Measurements from ENCODE around the gene FAM13A. TPM values are rescaled to one million over a fixed set of nuclear protein-coding genes. Genes with fewer than 3 reads are reported as not detected.

FAM13A gene
- total and polyA plus RNA-seq, 2 donors (not counting 3 experiments of a cell fraction or from before 2014, with no cell fraction given) = 3.3 to 10.5 TPM

DNA sequence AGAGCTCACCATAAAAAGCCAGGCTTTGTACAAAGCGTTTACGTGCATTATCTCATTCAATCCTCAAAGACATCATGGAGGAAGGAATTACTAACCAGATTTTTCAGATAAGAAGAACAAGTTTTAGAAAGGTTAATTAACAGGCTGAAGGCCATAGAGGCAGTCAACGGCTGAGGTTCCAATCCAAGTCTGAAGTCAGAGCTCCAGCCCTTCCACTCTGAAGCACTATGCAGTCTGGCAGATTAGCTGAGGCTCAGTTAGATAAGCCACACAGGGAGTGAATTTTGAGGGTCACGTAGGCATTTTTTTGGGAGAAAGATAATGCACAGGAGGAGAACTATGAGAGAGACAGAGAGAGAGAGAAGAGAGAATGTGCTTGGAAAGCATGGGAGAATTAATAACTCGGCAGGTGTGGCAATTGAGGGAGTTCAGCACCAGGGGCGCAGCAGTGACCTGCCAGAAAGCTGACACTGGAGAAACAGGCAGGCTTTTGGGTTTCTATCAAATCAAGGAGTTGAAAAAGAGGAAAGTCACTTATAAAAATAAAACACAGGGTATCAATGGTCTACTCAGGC is 242.9 kb downstream of the FAM13A start:
- Histone ChIP-seq H3K79me2 (ENCODE audit: control insufficient read depth, insufficient read depth, low read length) (no peaks in the 10 kb centered on the region), H2AFZ (ENCODE audit: low read depth, low read length) (no peak overlapping the region), H3K4me3 (replicated peaks in 1 of 3; ENCODE audit: insufficient read depth in 1 of 3, low read depth in 1 of 3, low read length in 3 of 3) (no peak overlapping the region), H3K27me3 (ENCODE audit: control insufficient read depth in 2 of 2, insufficient read depth in 2 of 2, low read length in 2 of 2) (no peaks in the 10 kb centered on the region), H4K20me1 (replicated peaks; ENCODE audit: control insufficient read depth, extremely low read depth, insufficient read depth, low read length) (no peaks in the 10 kb centered on the region), H3K4me1 (ENCODE audit: control insufficient read depth, extremely low read depth, insufficient read depth, low read length) (no peaks in the 10 kb centered on the region), H3K9me3 (replicated peaks; ENCODE audit: control insufficient read depth, insufficient read depth, low read length) (no peaks in the 10 kb centered on the region), H3K27ac (ENCODE audit: insufficient read depth, low read depth, low read length) (no peak overlapping the region), H3K9me1 (replicated peaks; ENCODE audit: control insufficient read depth, extremely low read depth, insufficient read depth, low read length) (no peaks in the 10 kb centered on the region), H3K36me3 (ENCODE audit: control insufficient read depth in 2 of 2, extremely low read depth in 1 of 2, insufficient read depth in 2 of 2, low read length in 2 of 2) (no peaks in the 10 kb centered on the region), H3K4me2 (ENCODE audit: insufficient read depth, low read length) (no peak overlapping the region), H3K9ac (replicated peaks; ENCODE audit: extremely low read depth, insufficient read depth, low read length) (no peak overlapping the region)
- ChIA-PET CTCF (interaction anchor here (1.3 to 8.7 kb wide), 3 partner anchors 15 to 413 kb away, joined by 3 to 357 read pairs (median 4); no protein-coding TSS in a partner anchor), POLR2A (no interaction called here)
- BruUV-seq (replicated peaks) = no TSS peak
- no peak for TF ChIP-seq POLR2A (IDR thresholded peaks at IDR 0.05; ENCODE audit: low read depth, low read length)
- TF ChIP-seq, protein P1, sequence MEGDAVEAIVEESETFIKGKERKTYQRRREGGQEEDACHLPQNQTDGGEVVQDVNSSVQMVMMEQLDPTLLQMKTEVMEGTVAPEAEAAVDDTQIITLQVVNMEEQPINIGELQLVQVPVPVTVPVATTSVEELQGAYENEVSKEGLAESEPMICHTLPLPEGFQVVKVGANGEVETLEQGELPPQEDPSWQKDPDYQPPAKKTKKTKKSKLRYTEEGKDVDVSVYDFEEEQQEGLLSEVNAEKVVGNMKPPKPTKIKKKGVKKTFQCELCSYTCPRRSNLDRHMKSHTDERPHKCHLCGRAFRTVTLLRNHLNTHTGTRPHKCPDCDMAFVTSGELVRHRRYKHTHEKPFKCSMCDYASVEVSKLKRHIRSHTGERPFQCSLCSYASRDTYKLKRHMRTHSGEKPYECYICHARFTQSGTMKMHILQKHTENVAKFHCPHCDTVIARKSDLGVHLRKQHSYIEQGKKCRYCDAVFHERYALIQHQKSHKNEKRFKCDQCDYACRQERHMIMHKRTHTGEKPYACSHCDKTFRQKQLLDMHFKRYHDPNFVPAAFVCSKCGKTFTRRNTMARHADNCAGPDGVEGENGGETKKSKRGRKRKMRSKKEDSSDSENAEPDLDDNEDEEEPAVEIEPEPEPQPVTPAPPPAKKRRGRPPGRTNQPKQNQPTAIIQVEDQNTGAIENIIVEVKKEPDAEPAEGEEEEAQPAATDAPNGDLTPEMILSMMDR (IDR thresholded peaks at IDR 0.05; ENCODE audit: extremely low read depth in 1 of 2, insufficient read depth in 1 of 2, low read depth in 1 of 2, low read length in 2 of 2) = no peak
- TF ChIP-seq, protein P2, sequence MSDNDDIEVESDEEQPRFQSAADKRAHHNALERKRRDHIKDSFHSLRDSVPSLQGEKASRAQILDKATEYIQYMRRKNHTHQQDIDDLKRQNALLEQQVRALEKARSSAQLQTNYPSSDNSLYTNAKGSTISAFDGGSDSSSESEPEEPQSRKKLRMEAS (IDR thresholded peaks at IDR 0.05; ENCODE audit: insufficient read depth, insufficient read length) = no peak
- TF ChIP-seq JUN (IDR thresholded peaks at IDR 0.05; ENCODE audit: borderline replicate concordance, insufficient read depth, insufficient read length, low read depth) = no peak
- TF ChIP-seq MYC (IDR thresholded peaks at IDR 0.05; ENCODE audit: low read depth, low read length) = no peak
- TF ChIP-seq POLR2AphosphoS5 (IDR thresholded peaks at IDR 0.05; ENCODE audit: insufficient read depth, low read depth, low read length) = no peak
- no peak for TF ChIP-seq FOS (IDR thresholded peaks at IDR 0.05; ENCODE audit: borderline replicate concordance, insufficient read depth, low read length)
- no peak for TF ChIP-seq GATA2 (IDR thresholded peaks at IDR 0.05; ENCODE audit: insufficient read depth, insufficient read length, low read depth, low read length)
- TF ChIP-seq EZH2 (IDR thresholded peaks at IDR 0.05; ENCODE audit: borderline replicate concordance, low read depth, low read length, severe bottlenecking) = no peak
- FAIRE-seq (no peak), DNase-seq (ENCODE audit: low read depth, low spot score) (no peak)
- dilution Hi-C loops (cut with MboI; ENCODE audit: extremely low pct_ligation_motif_present, low sequenced_read_pairs) = loop anchor here (25.0 kb wide), 1 partner anchor 198 kb away; no protein-coding TSS in a partner anchor
- intact Hi-C loops (cut with micrococcal nuclease) = no loop called here
